SH-SY5Y (cell line): Measurements from ENCODE around the gene ADAMTS8.

Experiments used
- GATA2 ChIP-seq: IDR thresholded peaks from 2 replicates; pipeline ENCODE4 v1.6.1; 2011; ENCODE audit warnings: mild to moderate bottlenecking, low read depth, low read length
- GATA3 ChIP-seq: IDR thresholded peaks from 2 replicates; pipeline ENCODE4 v1.6.1; 2011; ENCODE audit warnings: low read depth, mild to moderate bottlenecking, low read length, moderate library complexity

DNA sequence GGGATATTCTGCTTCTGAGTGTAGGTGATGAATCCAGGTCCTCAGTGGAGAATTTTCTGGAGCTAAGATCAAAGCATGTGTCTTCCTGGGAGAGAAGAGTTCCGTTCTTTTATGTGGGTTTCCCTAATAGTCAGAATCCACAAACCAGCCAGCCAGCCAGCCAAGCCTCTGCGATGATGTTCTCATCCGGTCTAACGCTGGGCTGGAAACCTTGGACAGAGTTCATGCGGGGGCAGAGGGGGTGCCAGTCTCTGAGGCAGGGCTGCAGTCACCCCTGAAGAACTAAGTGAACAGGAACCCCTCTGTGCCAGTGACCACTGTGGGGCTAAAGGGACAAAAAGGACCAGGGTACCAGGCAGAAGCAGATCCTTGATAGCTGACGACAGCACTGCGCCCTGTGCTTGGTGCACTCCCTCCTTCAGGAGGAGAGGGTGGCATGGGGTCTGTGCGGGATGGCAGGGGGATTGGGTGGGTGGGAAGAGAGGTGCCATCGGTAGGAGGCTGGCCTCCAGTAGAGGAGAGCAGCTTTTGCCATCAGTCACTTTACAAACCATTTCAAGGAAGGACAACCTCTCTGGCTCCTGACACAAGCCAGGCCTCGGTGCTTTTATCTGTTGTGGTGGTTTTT, 47.1 kb upstream of the ADAMTS8 start:
- no peak for TF ChIP-seq GATA2
- no peak for TF ChIP-seq GATA3
